H1 (cell line): Measurements from ENCODE around the gene SAE1. TPM values are rescaled to one million over a fixed set of nuclear protein-coding genes. Genes with fewer than 3 reads are reported as not detected.

Source experiments
- CTCF ChIA-PET: fragments of 300-600 bp; sonication (Branson Sonifier 250); formaldehyde crosslinking; loops from one replicate; lab custom pipeline; 2021; ENCODE audit not compliant: partially characterized antibody; lab: Charles Lee
- POLR2A ChIA-PET: fragments of 300-600 bp; sonication (Branson Sonifier 250); formaldehyde crosslinking; loops from one replicate; lab custom pipeline; 2021; ENCODE audit warnings: inconsistent platforms; ENCODE audit not compliant: partially characterized antibody; lab: Charles Lee
- DNase-seq, 2 experiments: peaks; one replicate each; pipeline versions ENCODE4 v3.0.0 to v3.0.0-alpha.2; 2010 to 2022; ENCODE audit warnings: low spot score in 2 of 2, low read depth in 1 of 2, mixed read lengths in 1 of 2
- FAIRE-seq: peaks from 2 replicates; lab custom pipeline; 2011; peaks lifted over from hg19 to GRCh38; lab: Jason Lieb, UNC
- H2AFZ ChIP-seq: 2 replicates; pipeline ENCODE4 v1.8.1; 2012; ENCODE audit warnings: low read length, inconsistent platforms
- H2AK5ac ChIP-seq: 2 replicates; pipeline ENCODE4 v1.6.1; 2013; ENCODE audit warnings: low read depth, low read length
- H2BK120ac ChIP-seq: replicated peaks from 2 replicates; pipeline ENCODE3; 2013; ENCODE audit warnings: low read depth, low read length, inconsistent platforms
- H2BK12ac ChIP-seq: 2 replicates; pipeline ENCODE4 v1.6.1; 2013; ENCODE audit warnings: low read depth, low read length
- H2BK15ac ChIP-seq: 2 replicates; pipeline ENCODE4 v1.6.1; 2013; ENCODE audit warnings: low read length
- H2BK20ac ChIP-seq: 2 replicates; pipeline ENCODE4 v1.6.1; 2013; ENCODE audit warnings: low read length
- H2BK5ac ChIP-seq: 2 replicates; pipeline ENCODE4 v1.6.1; 2013; ENCODE audit warnings: low read depth, low read length
- H3K14ac ChIP-seq: 2 replicates; pipeline ENCODE4 v1.6.1; 2013; ENCODE audit warnings: inconsistent platforms; ENCODE audit not compliant: insufficient read length
- H3K18ac ChIP-seq: 2 replicates; pipeline ENCODE4 v1.6.1; 2013; ENCODE audit warnings: low read length; ENCODE audit errors: extremely low read depth
- H3K23ac ChIP-seq: 2 replicates; pipeline ENCODE4 v1.6.1; 2013; ENCODE audit warnings: inconsistent platforms; ENCODE audit not compliant: insufficient read length
- H3K23me2 ChIP-seq: 2 replicates; pipeline ENCODE4 v1.6.1; 2013; ENCODE audit warnings: low read depth, low read length
- H3K27ac ChIP-seq: 2 replicates; pipeline ENCODE4 v1.6.1; 2011; ENCODE audit warnings: low read depth, low read length, inconsistent platforms
- H3K27me3 ChIP-seq, 4 experiments: replicated peaks in 1 of 4; 1 replicate in 1 of 4; 2 replicates in 3 of 4; pipeline versions ENCODE4 v1.6.1 to v1.8.1; 2011 to 2013; ENCODE audit warnings: low read length in 3 of 4, mild to moderate bottlenecking in 3 of 4, inconsistent platforms in 2 of 4, mixed read lengths in 2 of 4, moderate library complexity in 1 of 4; ENCODE audit not compliant: control insufficient read depth in 3 of 4, insufficient read depth in 3 of 4; ENCODE audit errors: extremely low read depth in 1 of 4
- H3K36me3 ChIP-seq, 4 experiments: 2 replicates each; pipeline versions ENCODE4 v1.6.1 to v1.8.1; 2011 to 2013; ENCODE audit warnings: mild to moderate bottlenecking in 4 of 4, low read length in 3 of 4, moderate library complexity in 2 of 4, control low read depth in 1 of 4, inconsistent platforms in 1 of 4; ENCODE audit not compliant: insufficient read depth in 4 of 4, control insufficient read depth in 2 of 4
- H3K4ac ChIP-seq: replicated peaks from 2 replicates; pipeline ENCODE3; 2013; ENCODE audit warnings: low read length, low read depth, mixed read lengths, inconsistent platforms; ENCODE audit not compliant: insufficient read length
- H3K4me1 ChIP-seq, 4 experiments: replicated peaks in 1 of 4; 1 replicate in 1 of 4; 2 replicates in 3 of 4; pipeline versions ENCODE4 v1.6.1 to v1.8.1; 2011 to 2013; ENCODE audit warnings: low read length in 3 of 4, inconsistent platforms in 2 of 4, mixed read lengths in 1 of 4; ENCODE audit not compliant: insufficient read depth in 4 of 4, control insufficient read depth in 3 of 4
- H3K4me2 ChIP-seq, 2 experiments: 2 replicates each; pipeline versions ENCODE4 v1.6.1 to v1.8.1; 2011 to 2013; ENCODE audit warnings: low read depth in 2 of 2, low read length in 2 of 2, control low read depth in 1 of 2, inconsistent platforms in 1 of 2, mild to moderate bottlenecking in 1 of 2; ENCODE audit not compliant: insufficient read depth in 1 of 2
- H3K4me3 ChIP-seq, 4 experiments: fragments of 200-600, 300-600 bp in 1 of 4; sonication (generic), shearing (Covaris generic), sonication (Bioruptor Twin) in 1 of 4; 2 replicates each; pipeline versions ENCODE4 v1.5.1 to v1.8.1; 2011 to 2016; ENCODE audit warnings: low read length in 4 of 4, low read depth in 3 of 4, control low read depth in 2 of 4, inconsistent platforms in 2 of 4, mild to moderate bottlenecking in 2 of 4, mixed read lengths in 1 of 4, moderate library complexity in 1 of 4; ENCODE audit not compliant: insufficient read depth in 2 of 4; ENCODE audit errors: extremely low read depth in 1 of 4
- H3K56ac ChIP-seq: replicated peaks from 2 replicates; pipeline ENCODE3; 2013; ENCODE audit warnings: low read depth, mild to moderate bottlenecking, mixed read lengths, low read length, inconsistent platforms; ENCODE audit not compliant: insufficient read length
- H3K79me1 ChIP-seq: 2 replicates; pipeline ENCODE4 v1.6.1; 2013; ENCODE audit warnings: low read depth, low read length, control low read depth
- H3K79me2 ChIP-seq, 2 experiments: 2 replicates each; pipeline versions ENCODE4 v1.6.1 to v1.8.1; 2012 to 2013; ENCODE audit warnings: low read length in 2 of 2, mild to moderate bottlenecking in 2 of 2, inconsistent platforms in 1 of 2; ENCODE audit not compliant: insufficient read depth in 2 of 2, control insufficient read depth in 1 of 2
- H3K9ac ChIP-seq, 4 experiments: replicated peaks in 1 of 4; 1 replicate in 1 of 4; 2 replicates in 3 of 4; pipeline versions ENCODE4 v1.6.1 to v1.8.1; 2011 to 2013; ENCODE audit warnings: low read depth in 3 of 4, low read length in 3 of 4, control low read depth in 2 of 4, mild to moderate bottlenecking in 2 of 4, moderate library complexity in 2 of 4, inconsistent platforms in 1 of 4; ENCODE audit errors: extremely low read depth in 1 of 4
- H3K9me3 ChIP-seq, 2 experiments: 2 replicates each; pipeline versions ENCODE4 v1.6.1 to v1.8.1; 2012 to 2013; ENCODE audit warnings: mild to moderate bottlenecking in 2 of 2, moderate library complexity in 2 of 2, control low read depth in 1 of 2, inconsistent platforms in 1 of 2, low read depth in 1 of 2, low read length in 1 of 2, mixed read lengths in 1 of 2; ENCODE audit not compliant: insufficient read depth in 2 of 2
- H4K20me1 ChIP-seq, 2 experiments: replicated peaks in 1 of 2; 2 replicates each; pipeline versions ENCODE3 to v1.8.1; 2011 to 2013; ENCODE audit warnings: inconsistent platforms in 2 of 2, low read length in 2 of 2, mild to moderate bottlenecking in 1 of 2; ENCODE audit not compliant: insufficient read depth in 2 of 2, control insufficient read depth in 1 of 2
- H4K5ac ChIP-seq: 2 replicates; pipeline ENCODE4 v1.6.1; 2013; ENCODE audit warnings: low read length, low read depth, mixed read lengths, inconsistent platforms; ENCODE audit not compliant: insufficient read length
- H4K8ac ChIP-seq: 2 replicates; pipeline ENCODE4 v1.8.0; 2013; ENCODE audit warnings: mild to moderate bottlenecking, moderate library complexity, low read length, inconsistent platforms; ENCODE audit not compliant: insufficient read depth; ENCODE audit errors: extremely low read depth
- H4K91ac ChIP-seq: replicated peaks from 2 replicates; pipeline ENCODE3; 2013; ENCODE audit warnings: low read length, mixed read lengths, inconsistent platforms; ENCODE audit not compliant: insufficient read length
- ASH2L ChIP-seq: fragments of 200-600, 300-600 bp; sonication (generic); IDR thresholded peaks from one replicate; pipeline ENCODE4 v1.7.1; 2017; ENCODE audit warnings: low read length
- BCL11A ChIP-seq, 2 experiments: IDR thresholded peaks; one replicate each; pipeline ENCODE4 v1.6.1; 2011; ENCODE audit warnings: low read depth in 2 of 2, low read length in 2 of 2, mild to moderate bottlenecking in 2 of 2
- CHD2 ChIP-seq: IDR thresholded peaks from 2 replicates; pipeline ENCODE4 v1.6.1; 2012; ENCODE audit warnings: low read length, improper control_type of control experiment
- KDM5A ChIP-seq: fragments of 200-600 bp; IDR thresholded peaks from 2 replicates; pipeline ENCODE4 v1.7.1; 2012; ENCODE audit warnings: mild to moderate bottlenecking, low read length, inconsistent platforms, mixed read lengths
- RFX5 ChIP-seq: IDR thresholded peaks from 2 replicates; pipeline ENCODE4 v1.6.1; 2011; ENCODE audit warnings: low read depth, low read length, improper control_type of control experiment, borderline replicate concordance
- TBP ChIP-seq: IDR thresholded peaks from 2 replicates; pipeline ENCODE4 v1.6.1; 2011; ENCODE audit warnings: low read depth, low read length, improper control_type of control experiment
- TEAD4 ChIP-seq: IDR thresholded peaks from 2 replicates; pipeline ENCODE4 v1.6.1; 2012; ENCODE audit warnings: low read depth, low read length, inconsistent platforms, mixed read lengths
- WGBS, 2 experiments: shearing (Covaris generic) in 1 of 2; methylation state at CpG; one replicate each; pipeline versions ENCODE4 v1.1.6 to v1.1.7; 2013 to 2015; ENCODE audit warnings: low lambda C conversion rate in 2 of 2, mixed read lengths in 2 of 2, inconsistent platforms in 1 of 2, low coverage in 1 of 2, missing lambda C conversion rate in 1 of 2; ENCODE audit not compliant: insufficient replicate concordance in 2 of 2, insufficient coverage in 1 of 2, insufficient read length in 1 of 2; ENCODE audit errors: extremely low coverage in 1 of 2, missing lambda C conversion rate in 1 of 2; 5-methylcytosine and 5-hydroxymethylcytosine counted together
- polyA plus RNA-seq, 7 experiments: library from polyadenylated mRNA; depleted of rRNA in 3 of 7; stranded (reverse) in 5 of 7; unstranded in 2 of 7; fragments of >200 nt in 5 of 7; fragments of 200-250 nt in 2 of 7; gene quantifications; 1 replicate in 5 of 7; 2 replicates in 1 of 7; 4 replicates in 1 of 7; pipeline versions ENCODE4 v1.2.1 to v1.2.3, GENCODE V29; 2011 to 2013; ENCODE audit warnings: missing spikeins in 2 of 7, mixed read lengths in 2 of 7
- total RNA-seq: library from RNA; stranded (reverse); fragmentation: NEBNext Ultra II Directional; extraction: Animal tissue kit (Norgen Biotek cat#: 25700); gene quantifications from 2 replicates; pipeline ENCODE4 v1.2.1, GENCODE V29; 2021
- TF ChIP-seq, protein P1 (sequence below): IDR thresholded peaks from 2 replicates; pipeline ENCODE4 v1.6.1; 2012; ENCODE audit warnings: inconsistent platforms
- TF ChIP-seq, protein P2 (sequence below), 3 experiments: IDR thresholded peaks; 1 replicate in 2 of 3; 2 replicates in 1 of 3; pipeline versions ENCODE4 v1.5.1 to v1.6.1; 2011; ENCODE audit warnings: low read length in 3 of 3, mild to moderate bottlenecking in 3 of 3, inconsistent platforms in 2 of 3, low read depth in 1 of 3, moderate library complexity in 1 of 3; ENCODE audit not compliant: insufficient read depth in 1 of 3; ENCODE audit errors: control extremely low read depth in 1 of 3

Gene SAE1
- total and polyA plus RNA-seq, 2 of the 8 experiments (the other 6 are each of a cell fraction or from before 2014, with no cell fraction given): 213 to 268 TPM

DNA sequence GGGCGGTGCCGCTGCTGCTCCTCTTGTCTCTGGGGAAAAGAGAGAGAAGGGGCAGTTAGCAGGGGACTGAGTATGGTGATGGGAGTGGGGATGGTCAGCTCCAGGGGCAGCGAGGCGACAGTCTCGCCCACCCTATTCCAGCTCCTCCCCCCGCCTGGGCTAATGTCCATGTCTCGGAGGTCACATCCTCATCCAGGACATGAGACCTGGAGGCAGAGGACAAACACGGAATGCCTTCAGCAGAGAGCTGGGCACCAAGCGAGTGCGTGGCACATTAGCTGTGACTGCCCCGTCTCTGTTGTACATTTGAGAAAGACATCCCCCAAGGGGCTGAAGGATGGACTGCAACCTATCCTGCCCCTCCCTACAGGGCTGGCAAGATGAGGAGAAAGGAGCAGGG is 91.3 kb downstream of the SAE1 start:
- WGBS, 2 experiments: 92% methylated on average over 11 of the region's 11 CpGs; no CpG with 5 or more reads in 1 of the 2 experiments
- Histone ChIP-seq H2AFZ (no peak overlapping the region), H3K18ac (no peak overlapping the region), H3K79me1 (no peaks in the 10 kb centered on the region; the same call in 1 of the 2 replicates), H3K27ac (no peak overlapping the region), H4K20me1 (peaks cover 0 to 5% of the 10 kb centered on the region in 2 experiments), H4K91ac (no peak overlapping the region), H3K27me3 (no peaks in the 10 kb centered on the region), H3K4me1 (peaks cover 3 to 11% (median 5%) of the 10 kb centered on the region in 4 experiments), H3K23ac (no peak overlapping the region), H3K14ac (no peak overlapping the region), H3K4me2 (no peak overlapping the region), H3K9ac (no peak overlapping the region; a peak in 1 of 7 replicates), H2BK120ac (no peak overlapping the region), H4K8ac (peak overlapping the region; percentile 62; the same call in 1 of the 2 replicates), H4K5ac (no peak overlapping the region), H3K23me2 (peaks cover 7% of the 10 kb centered on the region; the same call in 1 of the 2 replicates), H3K36me3 (peaks cover 2 to 12% (median 9%) of the 10 kb centered on the region in 4 experiments; a peak in 6 of 8 replicates), H3K4me3 (no peak overlapping the region), H2BK5ac (peak overlapping the region; percentile 60; the same call in 1 of the 2 replicates), H2BK15ac (no peak overlapping the region), H2BK12ac (no peak overlapping the region), H2AK5ac (no peak overlapping the region), H3K9me3 (no peaks in the 10 kb centered on the region), H2BK20ac (no peak overlapping the region), H3K79me2 (peaks cover 0 to 16% of the 10 kb centered on the region in 2 experiments; a peak in 1 of 4 replicates), H3K4ac (no peak overlapping the region), H3K56ac (no peak overlapping the region)
- FAIRE-seq (no peak), DNase-seq (no peak)
- CTCF ChIA-PET: interaction anchor here (0.8 to 11.9 kb wide), 5 partner anchors 10 to 140 kb away, joined by 3 to 152 read pairs (median 4); no protein-coding TSS in a partner anchor
- POLR2A ChIA-PET: interaction anchor here (1.0 to 8.2 kb wide), 6 partner anchors 8 to 158 kb away, joined by 3 to 195 read pairs (median 4); no protein-coding TSS in a partner anchor
- TF ChIP-seq CHD2: no peak
- TF ChIP-seq TEAD4: no peak
- no peak for TF ChIP-seq ASH2L
- TF ChIP-seq, protein P1, sequence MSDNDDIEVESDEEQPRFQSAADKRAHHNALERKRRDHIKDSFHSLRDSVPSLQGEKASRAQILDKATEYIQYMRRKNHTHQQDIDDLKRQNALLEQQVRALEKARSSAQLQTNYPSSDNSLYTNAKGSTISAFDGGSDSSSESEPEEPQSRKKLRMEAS: no peak
- TF ChIP-seq, protein P2, sequence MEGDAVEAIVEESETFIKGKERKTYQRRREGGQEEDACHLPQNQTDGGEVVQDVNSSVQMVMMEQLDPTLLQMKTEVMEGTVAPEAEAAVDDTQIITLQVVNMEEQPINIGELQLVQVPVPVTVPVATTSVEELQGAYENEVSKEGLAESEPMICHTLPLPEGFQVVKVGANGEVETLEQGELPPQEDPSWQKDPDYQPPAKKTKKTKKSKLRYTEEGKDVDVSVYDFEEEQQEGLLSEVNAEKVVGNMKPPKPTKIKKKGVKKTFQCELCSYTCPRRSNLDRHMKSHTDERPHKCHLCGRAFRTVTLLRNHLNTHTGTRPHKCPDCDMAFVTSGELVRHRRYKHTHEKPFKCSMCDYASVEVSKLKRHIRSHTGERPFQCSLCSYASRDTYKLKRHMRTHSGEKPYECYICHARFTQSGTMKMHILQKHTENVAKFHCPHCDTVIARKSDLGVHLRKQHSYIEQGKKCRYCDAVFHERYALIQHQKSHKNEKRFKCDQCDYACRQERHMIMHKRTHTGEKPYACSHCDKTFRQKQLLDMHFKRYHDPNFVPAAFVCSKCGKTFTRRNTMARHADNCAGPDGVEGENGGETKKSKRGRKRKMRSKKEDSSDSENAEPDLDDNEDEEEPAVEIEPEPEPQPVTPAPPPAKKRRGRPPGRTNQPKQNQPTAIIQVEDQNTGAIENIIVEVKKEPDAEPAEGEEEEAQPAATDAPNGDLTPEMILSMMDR (IDR thresholded peaks at IDR 0.05; ENCODE audit: control extremely low read depth in 1 of 3, insufficient read depth in 1 of 3, low read depth in 1 of 3, low read length in 3 of 3): no peak
- TF ChIP-seq KDM5A: no peak
- no peak for TF ChIP-seq BCL11A (IDR thresholded peaks at IDR 0.05; ENCODE audit: low read depth in 2 of 2, low read length in 2 of 2)
- TF ChIP-seq RFX5: no peak
- no peak for TF ChIP-seq TBP
